NCI-H2029 (cell line): ENCODE data around the gene ZNF362.

ENCODE experiments used
- DNase-seq: peaks from one replicate; lab custom pipeline; 2025; lab: John Stamatoyannopoulos, UW

ZNF362 gene

GRCh38 chr1:33246171-33246570, 10.1 kb upstream of the ZNF362 start:
- DNase-seq = no peak

- no peak for DNase-seq
These were observed 8.7 kb upstream of the ZNF362 start for GRCh38 chr1:33247545-33247944.

- no peak for DNase-seq
These were observed 8.0 kb upstream of the ZNF362 start for GRCh38 chr1:33248244-33248643.

GRCh38 chr1:33249422-33249821, 6.9 kb upstream of the ZNF362 start:
- DNase-seq = no peak

GRCh38 chr1:33250217-33250616, 6.1 kb upstream of the ZNF362 start:
- DNase-seq = no peak

GRCh38 chr1:33250724-33251123, 5.6 kb upstream of the ZNF362 start:
- no peak for DNase-seq

GRCh38 chr1:33254491-33254890, 1.8 kb upstream of the ZNF362 start:
- no peak for DNase-seq

- peak; percentile 40 for DNase-seq
These were observed 708 bp upstream of the ZNF362 start for GRCh38 chr1:33255347-33256220.

- DNase-seq = no peak
These were observed 146 bp upstream of the ZNF362 start for GRCh38 chr1:33256221-33256470.

GRCh38 chr1:33257207-33257771, 997 bp downstream of the ZNF362 start:
- DNase-seq = no peak

GRCh38 chr1:33257772-33258712, 1.8 kb downstream of the ZNF362 start:
- DNase-seq = no peak

GRCh38 chr1:33258788-33259274, 2.5 kb downstream of the ZNF362 start:
- no peak for DNase-seq

GRCh38 chr1:33259879-33260278, 3.6 kb downstream of the ZNF362 start:
- no peak for DNase-seq

GRCh38 chr1:33260439-33260838, 4.1 kb downstream of the ZNF362 start:
- DNase-seq = peak; percentile 10

GRCh38 chr1:33261344-33261743, 5.1 kb downstream of the ZNF362 start:
- no peak for DNase-seq

- DNase-seq = no peak
These were observed 7.7 kb downstream of the ZNF362 start for GRCh38 chr1:33263890-33264504.

- DNase-seq = no peak
These were observed 9.7 kb downstream of the ZNF362 start for GRCh38 chr1:33265780-33266605.

GRCh38 chr1:33266766-33267165, 10.5 kb downstream of the ZNF362 start:
- no peak for DNase-seq

GRCh38 chr1:33267468-33268205, 11.3 kb downstream of the ZNF362 start:
- no peak for DNase-seq

- no peak for DNase-seq
These were observed 12.2 kb downstream of the ZNF362 start for GRCh38 chr1:33268457-33268856.
